Stimulated activated CD8-positive, alpha-beta memory T cell treated with anti-CD3 and anti-CD28 coated beads, Interleukin-2, amount 100 ng/mL, for 1 hour (primary cell): ENCODE measurements around the gene SLC6A1.

Source experiments
- DNase-seq, 2 donors: peaks; one replicate each; pipeline ENCODE4 v3.0.0-alpha.2; 2020; ENCODE audit warnings: low read depth in 2 of 2

The SLC6A1 gene

DNA sequence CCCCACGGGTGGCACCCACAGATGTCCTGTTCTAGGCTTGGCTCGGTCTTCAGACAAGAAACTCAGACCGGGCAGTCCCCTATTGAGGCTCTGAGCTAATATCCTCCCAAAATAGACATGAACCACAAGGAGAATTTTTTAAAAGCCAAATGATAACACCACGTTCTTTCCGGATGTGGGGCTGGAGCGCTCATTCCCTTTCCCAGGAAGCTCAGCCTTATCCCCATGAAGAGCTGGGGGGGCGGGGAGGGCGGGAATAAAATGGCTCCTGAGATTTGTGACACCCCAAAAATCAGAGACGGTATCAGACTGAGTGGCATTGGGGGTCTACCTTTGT is 1.1 kb downstream of the SLC6A1 start:
- DNase-seq = no peak

GRCh38 chr3:10994306-10994705 is 1.8 kb downstream of the SLC6A1 start:
- no peak for DNase-seq

GRCh38 chr3:10995871-10996270 is 3.3 kb downstream of the SLC6A1 start:
- no peak for DNase-seq

- DNase-seq = no peak
These were observed 3.9 kb downstream of the SLC6A1 start for GRCh38 chr3:10996345-10997013.

- no peak for DNase-seq
These were observed 4.6 kb downstream of the SLC6A1 start for GRCh38 chr3:10997196-10997595.

DNA sequence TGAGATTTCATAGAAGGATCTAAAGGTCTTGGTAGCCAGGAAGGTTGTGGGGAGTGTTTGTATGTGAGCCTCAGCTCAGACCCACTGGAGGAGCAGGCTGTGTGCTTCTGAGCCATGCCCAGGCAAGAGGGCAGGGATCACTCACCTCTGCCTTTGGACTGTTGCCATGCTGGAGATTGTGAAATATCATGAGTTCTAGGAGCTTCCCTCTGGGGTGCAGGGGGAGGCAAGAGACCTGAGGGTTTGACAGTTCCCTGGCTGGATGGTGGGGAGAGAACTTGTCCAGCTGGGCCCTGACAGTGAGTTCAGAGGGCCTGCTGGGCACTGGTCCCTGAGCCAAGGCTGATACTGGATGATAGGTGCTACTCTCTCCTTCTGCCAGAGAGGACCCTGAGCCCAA is 6.0 kb downstream of the SLC6A1 start:
- no peak for DNase-seq

DNA sequence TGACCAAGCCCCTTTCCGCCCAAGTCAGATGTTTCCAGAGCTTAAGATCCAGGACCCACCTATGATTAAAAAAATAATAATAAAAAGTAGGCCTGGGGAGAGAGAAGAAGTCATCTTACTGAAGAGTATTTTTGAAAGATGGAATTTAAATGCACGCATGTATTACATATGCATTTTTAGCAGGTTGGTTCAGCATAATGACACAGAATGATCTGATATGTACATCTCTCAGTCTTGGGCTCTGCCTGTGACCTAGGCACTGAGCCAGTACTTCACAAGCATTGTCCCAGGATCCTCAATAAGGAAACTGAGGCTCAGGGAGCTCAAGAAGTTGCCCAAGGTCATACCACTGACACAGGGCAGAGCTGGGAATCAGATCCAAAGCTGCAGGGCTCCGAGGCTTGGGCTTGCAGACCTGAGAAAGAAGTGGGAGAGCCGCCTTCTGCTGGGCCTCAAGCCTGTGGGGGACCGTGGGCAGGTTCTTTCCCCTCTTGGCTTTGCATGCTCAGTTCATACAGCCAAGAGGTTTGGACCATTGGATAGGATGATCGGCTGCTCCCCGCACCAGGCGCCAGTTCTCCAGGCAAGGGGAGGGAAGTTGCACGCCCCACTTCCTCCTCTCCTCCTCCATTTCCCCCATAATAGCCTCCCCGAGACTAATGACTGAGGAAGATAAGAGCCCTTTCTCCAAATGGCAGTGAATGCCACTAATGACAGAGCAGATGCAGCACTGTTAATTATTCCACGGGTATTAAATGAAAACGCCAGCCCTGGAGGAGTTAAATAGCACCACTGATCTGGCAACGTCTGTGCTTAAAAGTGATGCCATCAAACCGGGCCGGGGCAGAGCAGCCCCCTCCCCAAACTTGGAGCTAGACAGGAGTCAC is 6.9 kb downstream of the SLC6A1 start:
- DNase-seq = no peak

GRCh38 chr3:11000528-11000927 is 8.0 kb downstream of the SLC6A1 start:
- DNase-seq = no peak

DNA sequence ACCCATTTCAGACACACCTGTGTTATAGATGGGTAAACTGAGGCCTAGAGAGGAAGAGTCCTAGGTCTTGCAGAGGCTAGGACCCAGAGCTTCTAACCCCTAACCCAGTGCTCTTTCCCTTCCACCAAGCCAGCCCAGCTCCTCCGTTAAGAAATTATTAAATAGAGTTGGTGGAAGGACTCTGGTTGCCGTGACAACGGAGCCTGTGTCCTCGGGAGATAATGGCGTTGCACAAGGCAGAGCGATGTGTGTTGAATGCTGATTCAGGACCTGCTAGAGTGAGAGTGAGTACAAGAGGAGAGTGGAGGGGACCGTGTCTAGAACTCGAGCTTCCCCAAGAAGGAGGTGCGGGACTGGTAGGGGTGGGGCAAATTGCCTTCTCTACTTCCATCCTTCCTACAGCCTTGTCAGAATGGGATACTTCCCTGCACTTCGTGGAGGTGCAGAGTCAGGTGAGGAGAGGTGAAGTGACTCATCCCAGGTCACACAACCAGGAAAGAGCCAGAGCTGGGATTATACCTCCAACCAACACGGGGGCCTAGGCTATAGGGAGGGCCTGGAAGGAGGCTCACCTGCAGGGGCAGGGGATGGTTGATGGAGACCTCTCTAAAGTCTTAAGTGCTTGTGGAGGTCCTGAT is 8.6 kb downstream of the SLC6A1 start:
- no peak for DNase-seq

DNA sequence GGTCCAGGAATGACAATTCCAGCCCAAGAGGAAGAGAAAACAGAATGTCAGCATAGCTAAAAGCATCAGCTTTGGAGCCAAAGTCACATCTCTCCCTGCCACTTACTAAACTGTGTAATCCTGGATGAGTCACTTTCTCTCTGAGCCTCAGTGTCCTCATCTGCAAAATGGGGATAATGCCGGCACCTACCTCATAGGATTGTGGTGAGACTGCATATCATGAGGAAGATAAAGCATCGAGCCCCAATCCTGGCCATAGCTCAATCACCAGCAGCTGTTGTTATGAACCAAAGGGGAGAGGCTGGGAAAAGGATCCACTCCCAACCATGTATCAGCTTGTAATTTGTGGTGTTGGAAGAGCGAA is 9.1 kb downstream of the SLC6A1 start:
- no peak for DNase-seq

GRCh38 chr3:11002371-11002807 is 9.8 kb downstream of the SLC6A1 start:
- no peak for DNase-seq

- DNase-seq = no peak
These were observed 12.0 kb downstream of the SLC6A1 start for GRCh38 chr3:11004563-11004962.

- no peak for DNase-seq
These were observed 13.2 kb downstream of the SLC6A1 start for GRCh38 chr3:11005686-11006256.

- DNase-seq = no peak
These were observed 14.7 kb downstream of the SLC6A1 start for GRCh38 chr3:11006986-11007933.

- DNase-seq = no peak
These were observed 17.4 kb downstream of the SLC6A1 start for GRCh38 chr3:11009898-11010297.

DNA sequence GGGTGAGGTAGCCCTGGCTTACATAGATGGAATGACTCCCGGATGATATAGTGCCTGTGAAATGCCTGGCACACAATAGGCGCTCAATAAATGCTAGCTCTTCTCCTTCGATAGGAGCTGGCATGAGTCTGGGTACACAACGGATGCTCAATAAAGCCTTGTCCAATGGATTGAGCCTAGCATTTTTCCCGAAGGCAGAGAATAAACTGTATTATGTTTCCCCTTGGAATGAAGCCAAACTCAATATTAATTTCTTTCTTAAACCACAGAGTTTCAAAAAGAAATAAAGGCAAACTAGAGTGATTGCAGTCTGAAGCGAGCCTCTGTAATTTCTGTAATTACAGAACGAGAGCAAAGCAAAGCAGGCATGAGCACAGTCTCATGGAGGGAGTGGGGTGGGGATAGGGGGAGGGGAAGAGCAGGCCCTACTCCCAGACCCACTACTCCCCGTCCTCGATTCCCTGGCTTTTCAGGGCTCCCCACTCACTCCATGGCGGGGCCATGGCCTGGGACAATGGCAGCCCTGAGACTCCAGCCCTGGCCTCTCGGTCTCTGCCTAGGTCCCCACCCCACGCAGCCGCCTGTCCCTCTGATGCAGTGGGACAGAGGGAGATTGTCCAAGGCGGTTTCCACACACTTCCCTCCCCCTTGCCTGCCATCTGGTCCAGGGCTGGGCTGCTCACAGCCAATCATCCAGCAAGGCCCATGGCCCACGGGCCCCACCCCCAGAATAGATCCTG is 18.0 kb downstream of the SLC6A1 start:
- DNase-seq = no peak

- DNase-seq = no peak
These were observed 21.7 kb downstream of the SLC6A1 start for GRCh38 chr3:11014253-11014652.

GRCh38 chr3:11014752-11015151 is 22.2 kb downstream of the SLC6A1 start:
- no peak for DNase-seq

- DNase-seq = no peak
These were observed 22.8 kb downstream of the SLC6A1 start for GRCh38 chr3:11015369-11015768.

DNA sequence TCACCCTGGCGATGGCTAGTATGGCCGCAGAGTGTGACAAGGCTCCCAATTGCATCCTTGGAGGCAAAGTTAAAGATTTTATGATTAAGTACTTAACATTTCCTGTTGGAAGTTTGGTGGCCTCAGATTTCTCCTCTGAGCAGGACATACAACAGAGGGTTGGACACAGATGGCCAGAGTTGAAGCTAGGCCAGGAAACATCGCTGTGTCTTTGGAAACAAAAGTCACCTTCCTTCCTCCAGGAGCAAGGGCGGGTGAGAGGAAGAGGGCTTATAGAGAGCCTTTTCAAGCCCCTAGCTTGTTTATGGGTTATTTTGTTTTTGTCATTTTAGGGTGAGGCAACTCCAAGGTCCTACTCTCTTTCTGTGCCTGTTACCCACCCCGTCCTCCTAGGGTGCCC is 24.2 kb downstream of the SLC6A1 start:
- no peak for DNase-seq
